IMR-90 (cell line): ENCODE data around the gene KIAA1614. TPM values are rescaled to one million over a fixed set of nuclear protein-coding genes. Genes with fewer than 3 reads are reported as not detected.

Experiments used
- ATAC-seq: fragments of 200-7000 bp; cut with Tn5 transposase; 2 replicates; pipeline ENCODE4 v1.9.1; 2020; ENCODE audit warnings: low read depth, mild to moderate bottlenecking, moderate library complexity
- BruUV-seq: library from RNA; stranded (reverse); fragments of 400-500 nt; replicated peaks from 2 replicates; lab custom pipeline; 2021; lab: Mats Ljungman, UMichigan
- CTCF ChIA-PET: fragments of 300-600 bp; formaldehyde crosslinking; extraction: SDS; loops from one replicate; lab custom pipeline; 2021; ENCODE audit warnings: antibody characterized with exemption; lab: Yijun Ruan, JAX
- POLR2A ChIA-PET: fragments of 300-600 bp; sonication (Branson Sonifier 250); formaldehyde crosslinking; loops from one replicate; lab custom pipeline; 2022; ENCODE audit warnings: antibody characterized with exemption; ENCODE audit not compliant: unreplicated experiment; lab: Charles Lee
- DNase-seq: peaks from one replicate; pipeline ENCODE4 v3.0.0; 2013
- H2AFZ ChIP-seq: replicated peaks from 2 replicates; pipeline ENCODE3; 2013; ENCODE audit warnings: low read length, mild to moderate bottlenecking; ENCODE audit not compliant: poor library complexity
- H2AK5ac ChIP-seq: 2 replicates; pipeline ENCODE4 v1.6.1; 2013; ENCODE audit warnings: low read depth, low read length, inconsistent platforms
- H2AK9ac ChIP-seq: replicated peaks from 2 replicates; pipeline ENCODE3; 2013; ENCODE audit warnings: mild to moderate bottlenecking, low read depth, low read length, moderate library complexity; ENCODE audit not compliant: poor library complexity
- H2BK120ac ChIP-seq: 2 replicates; pipeline ENCODE4 v1.6.1; 2013; ENCODE audit warnings: low read depth, low read length, inconsistent platforms
- H2BK15ac ChIP-seq: 3 replicates; pipeline ENCODE4 v1.6.1; 2013; ENCODE audit warnings: low read depth, low read length, inconsistent platforms
- H2BK20ac ChIP-seq: 2 replicates; pipeline ENCODE4 v1.6.1; 2013; ENCODE audit warnings: low read depth, mild to moderate bottlenecking, inconsistent platforms, low read length, moderate library complexity
- H2BK5ac ChIP-seq: 2 replicates; pipeline ENCODE4 v1.6.1; 2013; ENCODE audit warnings: mild to moderate bottlenecking, low read depth, low read length, inconsistent platforms; ENCODE audit not compliant: poor library complexity, severe bottlenecking
- H3K14ac ChIP-seq: replicated peaks from 2 replicates; pipeline ENCODE4 v1.6.1; 2013; ENCODE audit warnings: low read depth, low read length, inconsistent platforms
- H3K18ac ChIP-seq: 2 replicates; pipeline ENCODE4 v1.6.1; 2013; ENCODE audit warnings: low read depth, low read length, control low read depth
- H3K23ac ChIP-seq: 2 replicates; pipeline ENCODE4 v1.6.1; 2013; ENCODE audit warnings: low read depth, low read length, inconsistent platforms
- H3K27ac ChIP-seq: 2 replicates; pipeline ENCODE4 v1.5.1; 2013; ENCODE audit warnings: mild to moderate bottlenecking, control low read depth, low read length; ENCODE audit not compliant: insufficient read depth
- H3K27me3 ChIP-seq: 2 replicates; pipeline ENCODE4 v1.6.1; 2013; ENCODE audit warnings: low read length; ENCODE audit not compliant: control insufficient read depth, insufficient read depth
- H3K36me3 ChIP-seq: 2 replicates; pipeline ENCODE4 v1.6.1; 2013; ENCODE audit warnings: low read length, mixed read lengths; ENCODE audit not compliant: control insufficient read depth, insufficient read depth
- H3K4ac ChIP-seq: 2 replicates; pipeline ENCODE4 v1.6.1; 2013; ENCODE audit warnings: low read depth, low read length, inconsistent platforms
- H3K4me1 ChIP-seq: 2 replicates; pipeline ENCODE4 v1.6.1; 2013; ENCODE audit warnings: low read length, mixed read lengths; ENCODE audit not compliant: control insufficient read depth, insufficient read depth
- H3K4me2 ChIP-seq: 2 replicates; pipeline ENCODE4 v1.6.1; 2013; ENCODE audit warnings: low read depth, mild to moderate bottlenecking, control low read depth, low read length, moderate library complexity
- H3K4me3 ChIP-seq: 2 replicates; pipeline ENCODE4 v1.5.1; 2013; ENCODE audit warnings: low read depth, mild to moderate bottlenecking, control low read depth, low read length, moderate library complexity; ENCODE audit not compliant: insufficient read depth
- H3K56ac ChIP-seq: 2 replicates; pipeline ENCODE4 v1.6.1; 2013; ENCODE audit warnings: low read length, inconsistent platforms; ENCODE audit not compliant: insufficient read depth; ENCODE audit errors: extremely low read depth
- H3K79me1 ChIP-seq, 2 experiments: 2 replicates each; pipeline ENCODE4 v1.6.1; 2013; ENCODE audit warnings: low read length in 2 of 2, inconsistent platforms in 1 of 2, low read depth in 1 of 2
- H3K9ac ChIP-seq: 2 replicates; pipeline ENCODE4 v1.6.1; 2013; ENCODE audit warnings: low read depth, low read length, control low read depth
- H3K9me1 ChIP-seq: 2 replicates; pipeline ENCODE4 v1.6.1; 2013; ENCODE audit warnings: low read length, inconsistent platforms; ENCODE audit not compliant: insufficient read depth
- H3K9me3 ChIP-seq: 2 replicates; pipeline ENCODE4 v1.6.1; 2013; ENCODE audit warnings: low read length; ENCODE audit not compliant: control insufficient read depth, insufficient read depth
- H4K20me1 ChIP-seq: 2 replicates; pipeline ENCODE4 v1.6.1; 2013; ENCODE audit warnings: low read length, inconsistent platforms; ENCODE audit not compliant: insufficient read depth
- H4K5ac ChIP-seq: 2 replicates; pipeline ENCODE4 v1.6.1; 2013; ENCODE audit warnings: mild to moderate bottlenecking, low read depth, low read length, control low read depth
- H4K8ac ChIP-seq, 2 experiments: 2 replicates each; pipeline ENCODE4 v1.6.1; 2013; ENCODE audit warnings: low read depth in 2 of 2, low read length in 2 of 2, control low read depth in 1 of 2, inconsistent platforms in 1 of 2
- H4K91ac ChIP-seq: 2 replicates; pipeline ENCODE4 v1.6.1; 2013; ENCODE audit warnings: low read depth, low read length, inconsistent platforms; ENCODE audit not compliant: insufficient read depth
- BHLHE40 ChIP-seq: fragments of 150-350 bp; IDR thresholded peaks from 2 replicates; pipeline ENCODE4 v1.6.1; 2016; ENCODE audit warnings: mild to moderate bottlenecking, low read depth, low read length
- CEBPB ChIP-seq: IDR thresholded peaks from 2 replicates; pipeline ENCODE4 v1.6.1; 2012; ENCODE audit warnings: low read depth, low read length, improper control_type of control experiment
- CHD1 ChIP-seq: IDR thresholded peaks from 2 replicates; pipeline ENCODE4 v1.6.1; 2012; ENCODE audit warnings: low read depth, low read length, improper control_type of control experiment
- ELK1 ChIP-seq: fragments of 150-350 bp; IDR thresholded peaks from 2 replicates; pipeline ENCODE4 v1.6.1; 2016; ENCODE audit warnings: low read depth, mild to moderate bottlenecking, low read length, moderate library complexity, borderline replicate concordance
- FOS ChIP-seq: fragments of 150-350 bp; IDR thresholded peaks from 2 replicates; pipeline ENCODE4 v1.6.1; 2016; ENCODE audit warnings: low read depth, low read length
- MAFK ChIP-seq: IDR thresholded peaks from 2 replicates; pipeline ENCODE4 v1.6.1; 2012; ENCODE audit warnings: low read depth, low read length, improper control_type of control experiment
- MAZ ChIP-seq: IDR thresholded peaks from 2 replicates; pipeline ENCODE4 v1.6.1; 2012; ENCODE audit warnings: low read depth, mild to moderate bottlenecking, low read length, improper control_type of control experiment, moderate library complexity, borderline replicate concordance
- MXI1 ChIP-seq: IDR thresholded peaks from 2 replicates; pipeline ENCODE4 v1.6.1; 2012; ENCODE audit warnings: low read depth, mild to moderate bottlenecking, low read length, moderate library complexity, borderline replicate concordance
- NFE2L2 ChIP-seq: fragments of 150-350 bp; IDR thresholded peaks from 2 replicates; pipeline ENCODE4 v1.6.1; 2016; ENCODE audit warnings: low read depth, mild to moderate bottlenecking, low read length
- RAD21 ChIP-seq: IDR thresholded peaks from 2 replicates; pipeline ENCODE4 v1.6.1; 2012; ENCODE audit warnings: low read length, improper control_type of control experiment
- RCOR1 ChIP-seq: IDR thresholded peaks from 2 replicates; pipeline ENCODE4 v1.6.1; 2012; ENCODE audit warnings: mild to moderate bottlenecking, low read length, improper control_type of control experiment; ENCODE audit not compliant: insufficient replicate concordance
- RFX5 ChIP-seq: IDR thresholded peaks from 2 replicates; pipeline ENCODE4 v1.8.0; 2012; ENCODE audit warnings: low read depth, mild to moderate bottlenecking, low read length, moderate library complexity
- SMC3 ChIP-seq: fragments of 150-350 bp; IDR thresholded peaks from 2 replicates; pipeline ENCODE4 v1.6.1; 2016; ENCODE audit warnings: low read depth, mild to moderate bottlenecking, antibody characterized with exemption, low read length, moderate library complexity
- USF2 ChIP-seq: fragments of 150-350 bp; IDR thresholded peaks from 2 replicates; pipeline ENCODE4 v1.6.1; 2017; ENCODE audit warnings: mild to moderate bottlenecking, antibody characterized with exemption, low read length, low read depth
- WGBS, 2 experiments: methylation state at CpG; one replicate each; pipeline versions ENCODE4 v1.1.5 to v1.1.7; 2013; ENCODE audit warnings: missing lambda C conversion rate in 2 of 2; ENCODE audit not compliant: insufficient read length in 1 of 2; ENCODE audit errors: extremely low coverage in 2 of 2; 5-methylcytosine and 5-hydroxymethylcytosine counted together
- dilution Hi-C: fragments of 300-500 bp; cut with HindIII; formaldehyde crosslinking; loops from one replicate; pipeline ENCODE4 v1.14.3; 2018; ENCODE audit warnings: low sequenced_read_pairs; ENCODE audit not compliant: unreplicated experiment
- in situ Hi-C: fragments of 300-500 bp; cut with MboI; formaldehyde crosslinking; loops from 3 replicates; pipeline ENCODE4 v1.14.3; 2019; ENCODE audit warnings: low sequenced_read_pairs, inconsistent platforms, mixed read lengths
- intact Hi-C: fragments of 100-400 bp; cut with micrococcal nuclease; formaldehyde crosslinking; loops from 2 replicates; pipeline ENCODE4 v1.10.0; 2022
- polyA plus RNA-seq, 3 experiments: library from polyadenylated mRNA; depleted of rRNA; stranded (reverse); fragments of >200 nt; gene quantifications; 2 replicates each; pipeline ENCODE4 v1.2.3, GENCODE V29; 2012; ENCODE audit warnings: low replicate concordance in 1 of 3
- total RNA-seq: library from RNA; depleted of rRNA; stranded (reverse); fragments of >200 nt; gene quantifications from 2 replicates; pipeline ENCODE4 v1.2.3, GENCODE V29; 2012

Gene KIAA1614
- total and polyA plus RNA-seq, 2 of the 4 experiments (the other 2 are of a cell fraction) = 1.8 to 3.5 TPM

GRCh38 chr1:180970333-180971079, 57.8 kb downstream of the KIAA1614 start:
- CTCF ChIA-PET = no interaction called here
- H3K4me1 ChIP-seq = no peaks in the 10 kb centered on the region
- no peak overlapping the region for H2BK15ac ChIP-seq
- no peak overlapping the region for H3K9ac ChIP-seq
- peaks cover 7% of the 10 kb centered on the region for H3K9me1 ChIP-seq
- no peaks in the 10 kb centered on the region for H3K9me3 ChIP-seq
- peaks cover 30% of the 10 kb centered on the region for H3K36me3 ChIP-seq
- in situ Hi-C loops (no loop called here), dilution Hi-C loops (no loop called here), intact Hi-C loops (no loop called here)
- H3K23ac ChIP-seq = no peak overlapping the region
- no peak for DNase-seq
- H4K5ac ChIP-seq = no peak overlapping the region
- no peak overlapping the region for H3K27ac ChIP-seq
- H3K4me3 ChIP-seq = no peak overlapping the region
- no peak overlapping the region for H2BK5ac ChIP-seq
- H3K14ac ChIP-seq = no peak overlapping the region
- H2BK20ac ChIP-seq = no peak overlapping the region
- WGBS, 2 experiments = 91% methylated on average over 4 of the region's 15 CpGs; no CpG with 5 or more reads in 1 of the 2 experiments
- H4K91ac ChIP-seq = no peak overlapping the region
- no peak overlapping the region for H3K4me2 ChIP-seq
- H2BK120ac ChIP-seq = no peak overlapping the region
- no peak overlapping the region for H2AFZ ChIP-seq
- H3K4ac ChIP-seq = no peak overlapping the region
- no peak overlapping the region for H2AK9ac ChIP-seq
- no peak overlapping the region for H4K8ac ChIP-seq
- no TSS peak for BruUV-seq
- ATAC-seq = no peak
- POLR2A ChIA-PET = no interaction called here
- H3K56ac ChIP-seq = no peak overlapping the region
- TF ChIP-seq RCOR1 (no peak), CHD1 (no peak), SMC3 (no peak), MXI1 (no peak), RFX5 (no peak), FOS (no peak), BHLHE40 (no peak), NFE2L2 (no peak), USF2 (no peak), MAZ (no peak), RAD21 (no peak), MAFK (no peak), ELK1 (no peak), CEBPB (no peak)
- H3K18ac ChIP-seq = no peak overlapping the region
- no peak overlapping the region for H2AK5ac ChIP-seq
- H4K20me1 ChIP-seq = 0 out of 2 replicates have a peak, but pooled peaks cover 5% of the 10 kb centered on the region
- peaks cover 17 to 57% of the 10 kb centered on the region in 2 experiments for H3K79me1 ChIP-seq
- H3K27me3 ChIP-seq = no peaks in the 10 kb centered on the region
